ENCODE measurements around the gene PVALEF.

PVALEF gene

DNA sequence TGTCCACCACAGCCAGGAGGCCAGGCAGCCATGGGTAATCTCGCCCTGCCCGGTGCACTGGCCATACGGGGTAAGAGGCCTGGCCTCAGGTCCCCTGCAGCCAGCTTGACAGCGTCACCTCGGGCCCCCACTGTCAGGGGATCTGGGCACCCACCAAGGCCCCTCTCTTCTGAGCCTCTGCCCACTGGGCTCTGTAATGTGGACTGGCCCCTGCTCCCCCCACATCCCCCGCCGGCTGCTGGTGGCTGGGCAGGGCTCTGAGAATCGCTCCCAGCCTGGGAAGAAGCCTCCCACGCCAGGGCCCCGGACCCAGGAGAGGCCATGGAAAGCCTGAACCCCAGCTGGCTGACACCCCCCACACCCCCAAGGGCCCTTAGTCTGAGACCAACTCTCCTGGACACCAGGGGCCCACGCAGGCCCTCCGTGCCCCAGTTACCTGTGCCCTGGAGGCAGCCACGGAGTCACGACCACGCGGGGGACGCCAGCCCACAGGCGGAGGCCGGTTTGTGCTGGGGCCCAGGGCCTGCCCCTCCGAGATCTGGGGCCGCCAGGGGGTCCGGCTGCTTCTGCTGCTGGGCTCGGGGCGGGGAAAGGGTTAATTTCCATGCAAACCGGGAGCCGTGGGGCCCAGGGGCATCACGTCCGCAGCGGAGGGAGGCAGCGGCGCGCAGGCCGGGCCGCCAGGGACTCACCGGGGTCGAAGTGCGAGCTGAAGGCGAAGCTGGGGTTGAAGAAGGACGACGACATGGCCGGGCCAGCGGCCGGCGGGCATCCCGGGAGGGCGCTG, at the start of gene PVALEF:
Gene PVALEF, plus strand, starts transcription at position 262 of the 787 bp plus-strand sequence. CDS start 15,720 bp downstream, outside the sequence.
- no peak for FAIRE-seq

GRCh38 chr17:81115749-81116464, 49.4 kb upstream of the PVALEF start:
- FAIRE-seq: no peak

GRCh38 chr17:81116704-81117103, 48.6 kb upstream of the PVALEF start:
- no peak for FAIRE-seq

GRCh38 chr17:81117672-81118198, 47.6 kb upstream of the PVALEF start:
- no peak for FAIRE-seq

DNA sequence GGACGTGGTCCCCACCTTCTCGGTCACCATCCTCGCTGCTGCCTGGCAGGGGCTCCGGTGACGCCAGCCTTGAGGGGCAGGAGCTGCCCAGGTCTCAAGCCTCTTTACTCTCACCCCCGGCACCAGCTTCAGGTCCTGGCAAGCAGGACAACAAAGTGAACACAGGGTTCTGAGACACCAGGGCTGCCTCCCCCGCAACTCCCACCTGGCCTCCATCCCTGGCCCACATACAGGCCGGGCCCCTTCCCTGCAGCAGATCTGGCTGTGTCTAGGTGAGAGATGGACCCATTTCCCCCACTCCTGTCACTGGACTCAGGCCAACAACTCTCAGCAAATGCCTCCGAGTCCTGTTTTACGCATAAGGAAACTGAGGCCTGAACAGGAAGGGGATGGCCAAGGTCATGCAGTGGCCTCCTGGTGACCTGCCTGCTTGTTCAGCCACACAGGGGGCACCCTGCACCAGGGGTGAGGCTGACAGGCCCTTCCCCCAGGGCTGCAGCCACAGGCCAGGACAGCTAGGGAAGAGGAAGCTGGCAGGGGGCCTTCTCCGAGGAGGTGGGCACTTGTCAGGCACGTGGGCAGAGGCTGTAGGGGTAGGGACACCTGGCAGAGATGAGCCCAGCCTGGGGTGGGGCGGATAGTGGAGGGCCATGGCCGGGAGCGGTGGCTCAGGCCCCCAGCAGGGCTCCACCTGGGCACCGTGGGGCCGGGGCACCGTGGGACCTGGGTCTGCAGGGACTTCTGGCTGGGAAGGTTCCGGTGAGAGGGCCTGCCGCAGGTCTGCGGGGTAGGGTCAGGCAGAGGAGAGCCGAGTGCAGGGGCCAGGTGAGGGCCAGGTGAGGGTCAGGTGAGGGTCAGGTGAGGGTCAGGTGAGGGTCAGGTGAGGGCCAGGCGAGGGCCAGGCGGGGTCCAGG, 46.7 kb upstream of the PVALEF start:
- FAIRE-seq: no peak

DNA sequence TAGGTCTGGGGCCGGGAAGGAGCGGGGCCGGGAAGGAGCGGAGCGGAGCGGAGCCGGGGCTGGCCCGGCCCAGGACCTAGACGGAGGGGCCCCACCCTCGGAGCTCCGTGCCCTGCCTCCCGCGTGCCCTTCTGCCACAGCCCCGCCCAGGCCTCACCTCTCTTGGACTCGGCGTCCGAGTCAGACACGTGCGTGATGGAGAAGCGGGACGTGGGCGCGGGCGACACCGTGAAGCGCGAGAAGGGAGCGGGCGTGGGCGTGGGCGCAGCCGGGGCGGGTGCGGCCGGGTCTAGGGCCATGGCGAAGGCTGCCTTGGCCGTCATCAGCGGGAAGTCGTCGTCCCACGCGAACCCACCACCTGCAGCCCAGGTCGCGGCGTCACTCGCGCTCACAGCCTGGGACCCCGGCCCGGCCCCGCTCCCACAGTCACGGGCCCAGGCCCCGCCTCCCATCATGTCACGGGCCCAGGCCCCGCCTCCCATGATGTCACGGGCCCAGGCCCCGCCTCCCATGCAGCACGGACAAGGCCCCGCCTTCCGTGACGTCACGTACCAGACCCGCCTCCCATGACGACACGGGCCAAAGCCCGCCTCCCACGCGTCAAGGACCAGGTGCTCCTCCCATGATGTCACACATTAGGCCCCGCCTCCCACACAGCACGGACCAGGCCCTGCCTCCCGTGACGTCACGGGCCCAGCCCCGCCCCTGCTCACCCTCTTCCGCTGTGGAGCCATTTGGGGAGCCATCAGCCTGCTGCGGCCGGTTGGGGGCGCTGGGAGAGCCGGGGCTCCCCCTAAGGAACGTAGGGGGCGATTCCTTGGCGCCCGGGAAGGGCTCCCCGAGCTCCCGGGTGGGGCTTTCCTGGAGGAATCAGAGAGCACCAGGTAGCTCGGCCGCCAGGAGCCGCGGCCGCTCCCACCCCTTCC, 45.8 kb upstream of the PVALEF start:
- peak; percentile 84 for FAIRE-seq

DNA sequence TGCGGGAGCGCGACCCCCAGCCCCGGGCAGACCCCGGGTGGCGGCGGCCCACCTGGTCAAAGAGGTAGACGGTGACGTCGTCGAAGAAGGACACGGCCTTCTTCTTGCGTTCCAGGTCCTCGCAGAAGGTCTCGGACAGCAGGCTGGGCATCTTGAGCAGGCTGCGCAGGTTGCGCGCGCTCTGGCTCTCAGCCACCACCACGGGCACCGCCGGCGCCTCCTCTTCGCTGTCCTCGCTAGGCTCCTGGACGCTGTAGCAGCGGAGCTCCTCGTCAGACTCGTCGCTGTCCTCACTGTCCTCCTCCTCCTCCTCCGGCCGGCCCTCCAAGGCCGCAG, 45.2 kb upstream of the PVALEF start:
- no peak for FAIRE-seq

DNA sequence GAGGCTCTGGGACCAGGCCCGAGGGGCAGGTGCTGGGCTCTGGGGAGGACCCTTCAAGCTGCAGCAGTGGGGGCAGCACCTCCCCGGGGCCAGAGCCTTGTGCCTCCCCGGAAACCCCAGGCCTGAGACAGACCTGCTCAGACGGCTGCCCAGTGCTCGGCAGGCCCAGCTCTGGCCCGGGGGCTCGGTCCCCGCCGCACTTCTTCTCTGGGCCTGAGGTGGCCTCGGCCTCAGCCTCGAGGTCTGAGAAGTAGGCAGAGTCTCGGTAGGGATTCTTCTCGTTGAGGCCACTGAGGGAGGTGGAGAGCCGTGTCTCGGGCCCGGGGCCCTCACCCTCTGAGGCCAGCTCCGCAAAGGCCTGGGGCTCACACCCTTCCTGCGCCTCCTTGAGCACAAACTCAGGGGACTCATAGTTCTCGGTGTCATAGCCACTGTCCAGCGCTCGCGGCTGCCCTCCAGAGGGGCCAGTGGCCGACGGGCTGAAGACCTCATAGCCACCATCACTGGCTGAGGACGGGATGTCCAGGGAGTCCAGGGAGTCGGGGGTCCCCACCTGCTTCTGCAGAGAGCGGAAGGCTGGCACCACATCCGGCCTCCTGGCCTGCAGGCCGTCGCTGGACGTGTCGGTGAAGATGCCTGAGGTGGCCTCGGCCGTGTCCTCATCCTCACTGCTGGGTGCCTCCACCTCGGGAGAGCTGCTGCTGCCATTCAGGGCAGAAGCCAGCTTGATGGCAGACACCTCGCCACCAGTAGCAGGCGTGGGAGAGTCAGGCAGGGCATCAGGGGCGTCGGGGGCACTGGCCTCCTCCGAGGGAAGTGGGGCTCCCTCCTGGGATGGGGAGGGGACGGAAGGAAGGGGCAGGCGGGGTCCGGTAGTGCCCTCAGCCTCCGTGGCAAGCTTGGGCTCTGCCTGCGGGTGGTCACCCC, 44.3 kb upstream of the PVALEF start:
- FAIRE-seq: no peak

DNA sequence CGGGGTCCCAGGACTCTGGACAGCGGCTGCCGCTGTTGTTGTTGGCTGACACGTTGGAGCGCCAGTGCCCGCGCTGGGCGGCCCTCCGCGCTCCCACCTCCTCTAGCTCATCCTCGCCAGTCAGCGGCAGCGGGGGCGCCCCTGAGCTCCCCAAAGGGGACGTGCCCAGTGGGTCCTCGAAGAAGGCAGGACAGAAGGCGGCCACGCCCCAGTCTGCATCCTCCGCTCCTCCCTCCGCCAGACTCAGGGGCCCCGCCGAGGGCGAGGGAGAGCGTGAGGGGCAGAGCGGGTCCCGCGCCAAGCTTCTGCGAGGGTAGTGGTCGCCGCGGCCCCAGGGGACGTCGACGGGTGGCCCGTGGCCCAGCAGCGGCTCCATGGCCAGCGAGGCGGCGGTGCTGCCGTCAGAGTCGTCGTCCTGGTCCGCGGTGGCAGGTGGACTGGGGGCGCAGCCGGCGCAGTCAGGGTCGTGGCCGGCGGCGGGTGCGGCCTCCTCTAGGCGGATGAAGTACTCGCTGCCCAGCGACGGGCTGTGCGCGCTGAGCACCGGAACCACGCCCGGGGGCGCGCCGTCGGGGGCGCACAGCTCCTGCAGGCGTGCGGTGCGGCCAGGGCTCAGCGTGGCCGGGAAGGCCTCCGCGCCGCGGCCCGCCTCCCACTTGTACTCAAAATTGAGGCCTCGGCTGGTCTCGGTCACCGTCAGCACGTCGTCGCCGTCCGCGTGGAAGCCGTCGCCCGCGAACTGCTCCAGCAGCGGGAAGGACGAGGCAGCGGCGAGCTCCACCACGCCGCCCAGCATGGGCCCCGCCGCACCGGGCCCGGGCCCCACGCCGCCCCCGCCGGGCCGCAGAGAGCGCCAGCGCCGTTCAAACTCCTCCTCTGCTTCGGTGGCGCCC, 43.2 kb upstream of the PVALEF start:
- no peak for FAIRE-seq

DNA sequence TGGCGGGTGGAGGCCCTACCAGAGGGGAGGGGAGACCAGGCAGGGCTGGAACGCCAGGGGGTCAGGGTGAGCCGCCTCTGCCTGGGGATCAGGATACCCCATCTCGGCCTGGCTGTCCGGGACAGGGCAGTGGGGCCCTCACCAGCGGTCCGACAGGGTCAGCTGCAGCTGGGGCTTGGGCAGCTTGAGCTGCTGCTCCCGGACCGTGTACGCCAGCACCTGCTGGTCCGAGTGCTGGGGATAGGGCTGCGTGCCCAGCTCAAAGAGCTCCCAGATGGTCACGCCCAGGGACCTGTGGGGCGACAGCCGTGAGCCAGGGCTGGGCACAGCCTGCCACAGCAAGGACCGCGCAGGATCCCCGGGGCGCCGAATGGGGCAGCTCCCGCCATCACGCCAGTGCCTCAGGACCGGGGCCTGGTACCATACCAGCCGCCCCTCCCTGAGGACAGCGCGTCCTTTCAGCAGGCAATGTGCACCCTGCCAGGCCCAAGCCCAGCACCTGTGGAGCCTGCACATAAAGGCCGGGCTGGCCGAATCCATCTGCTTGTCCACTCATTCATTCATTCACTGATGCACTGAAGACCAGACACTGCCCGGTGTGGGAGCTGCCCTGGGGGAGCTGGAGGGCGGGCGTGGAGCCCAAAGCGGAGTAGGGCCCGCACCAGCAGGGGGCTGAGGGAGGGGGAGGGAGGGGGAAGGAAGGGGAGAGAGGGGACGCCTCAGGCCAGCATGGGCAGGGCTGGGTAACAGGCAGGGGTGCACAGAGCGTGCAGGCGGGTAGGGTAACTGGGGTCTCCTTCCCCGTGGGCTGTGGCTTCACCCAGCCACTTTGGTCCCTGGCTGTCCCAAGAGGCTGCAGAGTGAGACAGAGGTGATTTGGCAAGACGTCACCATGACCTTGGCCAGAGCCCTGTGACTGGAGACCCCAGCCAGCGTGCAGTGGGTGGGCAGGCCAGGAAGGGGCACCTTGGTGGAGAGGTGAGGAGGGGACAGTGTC, 42.0 kb upstream of the PVALEF start:
- no peak for FAIRE-seq

DNA sequence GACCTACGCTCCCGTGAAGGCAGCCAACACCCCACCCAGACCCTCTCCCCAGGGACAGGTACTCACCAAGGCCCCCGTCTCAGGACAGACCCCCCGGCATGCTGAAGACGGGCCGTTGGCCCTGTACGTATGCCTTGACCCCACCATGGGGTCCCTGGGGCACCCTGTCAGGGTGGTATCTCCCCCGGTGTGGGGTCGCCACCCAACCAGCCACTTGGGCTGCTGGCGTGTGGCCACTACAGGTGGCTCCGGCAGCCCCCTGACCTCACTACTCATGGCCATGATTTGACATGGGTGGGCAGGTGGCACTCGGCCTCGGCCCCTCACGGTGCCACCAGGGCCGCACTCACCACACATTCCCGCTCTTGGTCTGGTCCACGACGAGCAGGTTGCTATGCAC, 40.9 kb upstream of the PVALEF start:
- no peak for FAIRE-seq

DNA sequence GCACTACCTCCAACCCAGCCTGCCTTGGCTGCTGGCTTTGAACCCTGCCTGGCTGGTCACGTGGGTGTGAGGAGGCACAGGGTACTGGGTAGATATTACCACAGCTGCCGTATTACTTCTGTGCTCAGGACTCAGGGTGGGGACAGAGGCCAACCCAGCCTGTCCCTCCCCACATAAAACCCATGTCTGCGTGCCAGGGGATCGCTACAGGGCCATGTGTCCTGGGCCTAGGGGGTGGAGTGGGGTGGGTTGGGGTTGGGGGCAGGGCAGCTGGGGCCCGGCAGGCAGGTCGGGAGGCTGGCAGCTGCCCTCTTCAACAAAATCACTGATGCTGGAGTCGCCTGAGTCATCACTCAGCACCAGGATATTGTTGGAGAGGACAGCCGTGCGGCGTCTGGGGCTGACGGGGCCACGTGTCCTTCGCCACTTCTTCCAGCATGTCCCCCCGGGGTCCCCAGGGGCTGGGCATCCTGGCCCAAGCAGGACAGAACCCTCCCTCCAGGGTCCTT, 39.7 kb upstream of the PVALEF start:
- no peak for FAIRE-seq

DNA sequence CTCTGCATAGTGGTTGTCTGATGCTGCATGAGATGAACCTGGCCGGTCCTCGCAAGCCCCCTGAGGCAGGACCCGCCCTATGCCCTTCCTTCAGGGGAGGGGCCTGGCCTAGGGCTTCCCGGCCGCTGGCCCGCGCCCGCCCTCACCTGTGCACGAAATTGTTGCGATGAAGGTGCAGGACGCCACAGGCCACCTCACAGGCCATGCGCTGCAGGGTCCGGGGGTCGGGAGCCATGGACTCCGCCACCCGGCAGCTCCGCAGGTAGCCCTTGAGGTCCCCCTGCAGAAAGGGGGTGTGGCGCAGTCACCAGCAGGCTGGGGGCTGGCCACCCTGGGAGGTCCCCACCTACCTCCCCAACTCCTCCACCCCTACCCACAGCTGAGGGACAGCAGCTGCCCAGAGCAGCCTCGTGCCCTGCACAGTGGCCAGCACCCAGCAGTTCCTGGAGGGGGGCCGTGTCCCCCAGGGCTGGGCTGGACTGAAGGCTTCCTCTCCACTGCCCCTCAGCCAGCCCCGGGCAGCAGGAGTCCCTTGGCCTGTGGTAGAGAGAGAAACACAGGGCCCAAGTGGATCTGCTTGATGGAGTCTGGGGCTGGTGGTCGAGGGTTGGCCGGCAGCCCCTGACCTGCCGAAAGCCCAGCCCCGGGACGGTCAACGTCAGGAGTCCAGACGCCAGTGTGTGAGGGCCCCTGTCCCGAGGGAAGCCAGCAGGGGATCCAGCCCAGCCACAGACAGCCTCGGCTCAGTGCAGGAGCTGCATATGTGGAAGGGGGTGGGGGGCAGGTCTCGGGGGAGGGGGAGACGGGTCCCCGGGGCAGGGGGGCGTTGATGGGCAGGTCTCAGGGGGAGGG, 38.8 kb upstream of the PVALEF start:
- no peak for FAIRE-seq

- FAIRE-seq: no peak
These were observed 38.2 kb upstream of the PVALEF start for GRCh38 chr17:81127133-81127455.

DNA sequence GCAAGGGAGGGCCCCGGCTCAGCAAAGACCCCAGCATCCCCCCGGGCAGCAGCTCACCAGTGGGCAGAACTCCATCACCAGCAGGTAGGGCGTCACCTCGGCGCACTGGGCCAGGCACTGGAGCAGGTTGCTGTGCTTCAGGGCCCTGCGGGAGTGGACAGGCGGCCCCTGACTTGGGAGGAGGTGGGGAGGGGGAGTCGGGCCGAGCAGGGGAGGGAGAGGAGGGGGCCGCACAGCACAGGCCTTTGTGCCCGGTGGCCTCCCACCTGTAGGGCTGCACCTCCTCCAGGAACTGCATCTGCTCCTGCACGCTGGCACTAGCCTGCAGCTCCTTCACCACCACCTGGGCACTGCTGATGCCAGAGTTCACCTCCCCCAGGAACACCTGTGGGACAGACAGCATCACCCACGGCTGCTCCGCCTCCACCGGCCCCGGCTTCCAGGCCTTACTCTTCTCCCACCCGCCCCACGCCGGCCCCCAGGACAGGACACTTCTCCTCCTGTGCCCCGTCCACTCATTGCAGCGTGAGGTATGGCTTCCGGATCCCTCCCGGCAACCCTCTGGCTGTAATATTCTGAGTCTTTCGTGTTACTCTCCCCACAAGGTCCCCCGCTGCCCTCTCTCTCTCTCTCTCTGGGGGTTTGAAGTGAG, 37.7 kb upstream of the PVALEF start:
- no peak for FAIRE-seq

GRCh38 chr17:81128338-81128737, 37.0 kb upstream of the PVALEF start:
- no peak for FAIRE-seq

DNA sequence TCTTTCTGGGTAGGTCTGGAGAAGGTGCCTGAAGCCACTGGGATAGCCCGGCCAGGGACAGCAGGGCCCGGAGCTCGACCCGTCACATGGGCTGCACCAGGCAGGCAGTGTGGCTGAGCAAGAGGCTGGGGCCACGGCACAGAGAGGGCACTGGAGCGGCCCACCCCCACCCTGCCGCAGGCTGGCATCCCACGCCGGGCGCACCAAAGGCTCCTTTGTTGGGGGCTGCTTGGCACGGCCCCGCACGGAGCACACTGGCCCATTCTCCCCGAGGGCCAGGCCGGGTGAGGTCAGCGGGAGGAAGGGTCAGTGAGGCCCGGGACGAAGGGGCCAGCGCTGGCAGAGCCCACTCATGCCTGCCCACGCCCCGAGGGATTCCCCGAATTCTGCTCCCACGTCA, 36.5 kb upstream of the PVALEF start:
- no peak for FAIRE-seq
